ENCODE results near the gene SLAIN1.

DNA sequence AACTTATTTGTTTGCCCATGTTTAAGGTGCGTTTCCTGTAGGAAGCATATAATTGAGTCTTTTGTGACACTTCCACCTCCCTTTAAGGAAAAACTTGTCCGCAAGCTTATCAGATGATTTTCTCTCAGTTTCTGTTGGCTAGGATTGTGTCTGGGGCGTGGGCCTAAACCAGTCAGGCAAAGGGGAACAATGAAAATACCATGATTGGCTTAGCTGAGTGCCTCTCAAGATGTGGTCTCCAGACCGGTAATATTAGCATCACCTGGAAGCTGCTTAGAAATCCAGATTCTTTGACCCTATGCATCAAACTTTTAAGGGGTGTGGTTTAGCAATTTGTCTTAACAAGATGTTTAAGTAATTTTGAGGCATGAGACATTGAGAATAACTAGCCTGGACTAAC, 20.0 kb downstream of the SLAIN1 start:
- TF ChIP-seq CTCF (IDR thresholded peaks at IDR 0.05) = no peak
- no peak for TF ChIP-seq POLR2A (IDR thresholded peaks at IDR 0.05)
